GM23338 (cell line): ENCODE measurements around the gene RABL3. TPM values are rescaled to one million over a fixed set of nuclear protein-coding genes. Genes with fewer than 3 reads are reported as not detected.

Source experiments
- ATAC-seq: fragments of 200-7000 bp; cut with Tn5 transposase; 3 replicates; pipeline ENCODE4 v1.9.1; 2020
- DNase-seq: peaks from one replicate; pipeline ENCODE4 v3.0.0-alpha.2; 2015; ENCODE audit warnings: low spot score
- H2AFZ ChIP-seq: fragments of 200-600 bp; sonication (generic); 2 replicates; pipeline ENCODE4 v1.8.0; 2016; ENCODE audit warnings: antibody characterized with exemption, mild to moderate bottlenecking, moderate library complexity
- H3F3A ChIP-seq: fragments of 200-600 bp; sonication (generic); replicated peaks from 2 replicates; pipeline ENCODE4 v1.8.0; 2017; ENCODE audit warnings: antibody characterized with exemption, mixed run types, low read depth
- H3K27ac ChIP-seq: fragments of 200-600 bp; sonication (generic); 2 replicates; pipeline ENCODE4 v1.6.1; 2016; ENCODE audit warnings: low read depth
- H3K27me3 ChIP-seq: fragments of 200-600 bp; sonication (generic); 2 replicates; pipeline ENCODE4 v1.8.0; 2016; ENCODE audit warnings: mild to moderate bottlenecking, mixed run types, moderate library complexity; ENCODE audit not compliant: insufficient read depth
- H3K36me3 ChIP-seq: fragments of 200-600 bp; sonication (generic); 2 replicates; pipeline ENCODE4 v1.8.0; 2016; ENCODE audit warnings: mild to moderate bottlenecking; ENCODE audit not compliant: insufficient read depth
- H3K4me1 ChIP-seq: fragments of 200-600 bp; sonication (generic); 2 replicates; pipeline ENCODE4 v1.8.0; 2016; ENCODE audit warnings: mild to moderate bottlenecking, moderate library complexity; ENCODE audit not compliant: insufficient read depth
- H3K4me2 ChIP-seq: fragments of 200-600 bp; sonication (generic); 2 replicates; pipeline ENCODE4 v1.7.1; 2017; ENCODE audit warnings: mixed run types
- H3K4me3 ChIP-seq: fragments of 200-600 bp; sonication (generic); 2 replicates; pipeline ENCODE4 v1.6.1; 2016; ENCODE audit warnings: mixed run types
- H3K79me2 ChIP-seq: fragments of 200-600 bp; sonication (generic); replicated peaks from 2 replicates; pipeline ENCODE4 v1.8.0; 2017; ENCODE audit warnings: mild to moderate bottlenecking; ENCODE audit not compliant: insufficient read depth
- H3K9me2 ChIP-seq: fragments of 200-600 bp; sonication (generic); 2 replicates; pipeline ENCODE4 v1.8.0; 2017; ENCODE audit not compliant: insufficient read depth
- H4K20me1 ChIP-seq: fragments of 200-600 bp; sonication (generic); replicated peaks from 2 replicates; pipeline ENCODE4 v1.8.0; 2017; ENCODE audit warnings: mild to moderate bottlenecking; ENCODE audit not compliant: insufficient read depth
- H3K27ac Mint-ChIP-seq: 2 replicates; pipeline ENCODE4 v1.8.0; 2020; ENCODE audit warnings: inconsistent platforms, mild to moderate bottlenecking, moderate library complexity, mixed read lengths
- H3K27me3 Mint-ChIP-seq: 3 replicates; pipeline ENCODE4 v1.8.0; 2022; ENCODE audit warnings: low read depth, mild to moderate bottlenecking, moderate library complexity, mixed read lengths, inconsistent platforms; ENCODE audit not compliant: insufficient read depth, poor library complexity
- H3K36me3 Mint-ChIP-seq: 3 replicates; pipeline ENCODE4 v1.8.0; 2021; ENCODE audit warnings: low read depth, mild to moderate bottlenecking, inconsistent platforms, moderate library complexity, mixed read lengths
- H3K4me1 Mint-ChIP-seq: 3 replicates; pipeline ENCODE4 v1.8.0; 2020; ENCODE audit warnings: mild to moderate bottlenecking, inconsistent platforms, mixed read lengths
- H3K4me3 Mint-ChIP-seq: 3 replicates; pipeline ENCODE4 v1.8.0; 2021; ENCODE audit warnings: moderate library complexity, mild to moderate bottlenecking, inconsistent platforms, mixed read lengths
- H3K9me3 Mint-ChIP-seq: 3 replicates; pipeline ENCODE4 v1.8.0; 2020; ENCODE audit warnings: moderate library complexity, mild to moderate bottlenecking, inconsistent platforms, mixed read lengths
- CTCF ChIP-seq, 2 experiments: fragments of 200-600 bp in 1 of 2; sonication (generic) in 1 of 2; conservative IDR thresholded peaks; 2 replicates each; pipeline versions ENCODE4 v1.5.1 to v1.6.1; 2016 to 2017; ENCODE audit warnings: antibody characterized with exemption in 2 of 2, low read depth in 2 of 2, mild to moderate bottlenecking in 2 of 2, moderate library complexity in 1 of 2
- ETS1 ChIP-seq: IDR thresholded peaks from 2 replicates; pipeline ENCODE4 v1.6.1; 2016; ENCODE audit warnings: antibody characterized with exemption
- EZH2phosphoT487 ChIP-seq: fragments of 200-600 bp; sonication (generic); IDR thresholded peaks from one replicate; pipeline ENCODE4 v1.8.1; 2018; ENCODE audit warnings: antibody characterized with exemption; ENCODE audit not compliant: unreplicated experiment
- POLR2AphosphoS5 ChIP-seq: IDR thresholded peaks from 2 replicates; pipeline ENCODE4 v1.6.1; 2016; ENCODE audit warnings: antibody characterized with exemption, low read depth
- REST ChIP-seq: IDR thresholded peaks from one replicate; pipeline ENCODE4 v1.6.1; 2018; ENCODE audit warnings: antibody characterized with exemption; ENCODE audit not compliant: unreplicated experiment
- STAT1 ChIP-seq: IDR thresholded peaks from one replicate; pipeline ENCODE4 v1.6.1; 2016; ENCODE audit warnings: antibody characterized with exemption; ENCODE audit not compliant: unreplicated experiment
- ZNF331 ChIP-seq: fragments of 250-450 bp; sonication (Bioruptor Pico); IDR thresholded peaks from 2 replicates; pipeline ENCODE4 v1.5.0; 2020; ENCODE audit warnings: low read depth, mild to moderate bottlenecking, moderate library complexity
- ZNF462 ChIP-seq: fragments of 250-450 bp; sonication (Bioruptor Pico); IDR thresholded peaks from 2 replicates; pipeline ENCODE4 v1.5.0; 2020; ENCODE audit warnings: mild to moderate bottlenecking, moderate library complexity
- polyA plus RNA-seq: library from polyadenylated mRNA; unstranded; fragments of >200 nt; fragmentation: Nextera tagmentation; extraction: Ambion mirVana; gene quantifications from 2 replicates; pipeline ENCODE4 v1.2.1, GENCODE V29; 2016
- total RNA-seq: library from RNA; depleted of rRNA; stranded (reverse); fragments of >200 nt; shearing (Covaris generic); gene quantifications from 2 replicates; pipeline ENCODE4 v1.2.3, GENCODE V29; 2014

Gene RABL3
- total and polyA plus RNA-seq, 2 experiments from 2014 or later = 7.8 to 9.8 TPM

GRCh38 chr3:120706950-120707349 lies 35.4 kb downstream of the RABL3 start (continued):
- TF ChIP-seq ETS1 = no peak
- TF ChIP-seq STAT1 = no peak

- Histone ChIP-seq H4K20me1 (no peaks in the 10 kb centered on the region), H3K79me2 (no peaks in the 10 kb centered on the region), H3K27me3 (no peaks in the 10 kb centered on the region), H2AFZ (no peak overlapping the region), H3K36me3 (no peaks in the 10 kb centered on the region), H3K27ac (no peak overlapping the region), H3F3A (no peaks in the 10 kb centered on the region), H3K9me2 (no peaks in the 10 kb centered on the region), H3K4me2 (no peak overlapping the region), H3K4me3 (no peak overlapping the region), H3K4me1 (no peaks in the 10 kb centered on the region)
- DNase-seq = no peak
- Mint-ChIP-seq H3K9me3 (no peaks in the 10 kb centered on the region; the same call in 1 of the 3 replicates), H3K4me1 (peaks cover 2% of the 10 kb centered on the region; the same call in 2 of the 3 replicates), H3K27me3 (peaks cover 2% of the 10 kb centered on the region), H3K4me3 (no peak overlapping the region), H3K36me3 (peaks cover 21% of the 10 kb centered on the region; the same call in 2 of the 3 replicates), H3K27ac (no peak overlapping the region)
- no peak for ATAC-seq
- TF ChIP-seq CTCF (conservative IDR thresholded peaks at IDR 0.05; ENCODE audit: low read depth in 2 of 2) (no peak), STAT1 (no peak), POLR2AphosphoS5 (no peak), REST (no peak), EZH2phosphoT487 (no peak), ZNF331 (CRISPR knock-in tag) (no peak), ETS1 (no peak), ZNF462 (CRISPR knock-in tag) (no peak)
These were observed 36.3 kb downstream of the RABL3 start for GRCh38 chr3:120705884-120706582.
